NCI-H2196 treated with DMSO at 0.1 percent for 48 hours (cell line): Measurements from ENCODE around the gene GPC3.

Source experiments
- DNase-seq: peaks from one replicate; lab custom pipeline; 2025; ENCODE audit not compliant: unreplicated experiment; lab: John Stamatoyannopoulos, UW

Gene GPC3

GRCh38 chrX:133611676-133612075 lies 373.7 kb downstream of the GPC3 start:
- no peak for DNase-seq

GRCh38 chrX:133610056-133610455 lies 375.3 kb downstream of the GPC3 start:
- no peak for DNase-seq

DNA sequence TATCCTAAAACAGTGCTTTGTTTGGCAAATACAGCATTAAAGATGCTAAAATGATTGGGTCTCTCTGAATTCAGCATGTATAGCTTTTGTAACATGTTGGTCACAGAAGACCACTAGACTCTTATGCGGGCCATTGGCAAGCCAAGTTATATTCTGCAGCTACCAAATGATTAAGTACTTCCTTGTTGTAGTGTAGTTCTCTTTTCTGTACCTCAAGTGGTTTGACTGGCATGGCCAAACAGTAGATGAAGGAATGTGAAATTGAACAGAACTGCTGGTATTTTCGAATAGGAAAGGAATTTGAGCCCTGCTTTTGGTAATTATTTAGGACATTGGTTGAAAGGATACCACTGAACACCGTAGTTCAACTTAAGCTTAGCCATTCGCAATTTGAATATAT lies 376.2 kb downstream of the GPC3 start:
- no peak for DNase-seq

GRCh38 chrX:133608406-133608805 lies 377.0 kb downstream of the GPC3 start:
- DNase-seq: no peak

DNA sequence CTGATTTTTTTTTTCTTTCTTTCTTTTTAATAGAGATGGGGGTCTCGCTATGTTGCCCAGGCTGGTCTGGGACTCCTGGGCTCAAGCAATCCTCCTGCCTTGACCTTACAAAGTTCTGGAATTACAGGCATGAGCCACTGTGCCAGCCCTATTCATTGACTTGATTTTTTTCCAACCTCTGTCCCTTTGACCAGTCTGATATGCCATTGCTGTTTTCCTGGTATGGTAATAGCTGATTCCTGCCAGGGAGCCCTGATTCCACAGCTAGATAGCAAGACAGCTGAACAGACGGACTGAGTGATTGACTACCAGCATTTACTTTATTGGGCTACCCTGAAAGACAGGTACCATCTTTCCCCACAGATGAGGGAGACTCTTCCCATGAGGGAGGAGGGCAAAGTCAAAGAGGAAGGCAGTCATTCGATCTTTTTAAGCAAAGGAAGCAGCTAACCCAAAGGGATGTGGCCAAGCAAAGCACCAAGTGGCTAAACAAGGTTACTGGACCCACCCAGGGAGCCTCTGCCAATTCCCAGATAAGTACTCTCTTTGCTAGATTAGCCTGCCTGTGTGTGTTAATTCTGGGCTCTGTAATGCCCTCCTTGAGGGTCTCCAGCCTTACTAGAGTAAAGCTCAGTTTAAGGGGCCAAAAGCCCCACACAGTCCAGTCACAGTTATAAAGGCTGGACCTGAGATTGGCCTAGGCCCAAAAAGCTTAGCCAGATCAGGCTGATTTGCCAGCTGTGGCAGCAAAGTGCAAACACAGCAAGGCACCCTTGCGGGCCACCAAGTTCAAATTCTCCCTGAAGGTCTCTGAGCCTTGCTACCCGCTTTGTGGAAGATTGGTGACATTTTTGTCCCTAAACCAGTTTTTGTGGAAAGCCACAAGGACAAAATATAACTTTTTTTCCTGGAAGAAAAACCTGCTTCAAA lies 377.7 kb downstream of the GPC3 start:
- no peak for DNase-seq

DNA sequence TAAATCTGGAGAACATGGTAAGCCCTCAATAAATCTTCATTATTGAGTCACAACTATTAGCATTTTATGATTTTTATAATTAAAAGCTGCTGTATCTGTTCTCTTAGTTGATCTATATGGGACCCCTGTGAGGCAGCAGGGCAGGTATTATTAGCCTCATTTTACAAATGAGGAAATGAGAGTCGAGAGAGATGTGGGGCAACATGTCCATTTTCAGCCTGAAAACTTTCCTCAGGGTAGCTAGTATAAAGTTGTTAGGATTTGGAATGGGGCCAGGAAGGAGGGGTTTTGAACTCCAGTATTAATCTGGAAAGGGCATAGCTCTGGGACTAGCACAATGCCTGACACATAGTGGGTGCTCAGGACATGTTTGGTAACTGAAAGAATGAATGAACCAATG lies 378.4 kb downstream of the GPC3 start:
- DNase-seq: no peak

DNA sequence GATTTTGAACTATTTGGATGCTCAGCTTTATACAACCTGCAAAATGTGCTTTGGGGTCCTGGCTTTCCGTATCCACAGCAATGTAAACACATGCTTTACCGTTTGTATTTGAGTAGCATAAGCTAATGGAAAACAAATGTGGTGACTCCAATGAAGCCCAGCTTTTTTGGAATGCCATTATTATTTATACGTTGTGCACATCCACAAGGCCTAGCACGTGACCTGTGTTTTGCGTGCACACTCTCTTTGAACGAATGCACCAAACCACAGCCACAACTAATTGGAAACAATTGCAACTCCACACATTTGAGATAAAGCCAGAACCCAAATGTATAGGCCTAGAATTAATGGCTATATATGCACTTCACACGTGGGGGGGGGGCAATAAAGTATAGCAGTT lies 380.6 kb downstream of the GPC3 start:
- no peak for DNase-seq

GRCh38 chrX:133602881-133603280 lies 382.5 kb downstream of the GPC3 start:
- DNase-seq: no peak

- DNase-seq: no peak
These were observed 384.3 kb downstream of the GPC3 start for GRCh38 chrX:133601116-133601515.

- DNase-seq: no peak
These were observed 384.9 kb downstream of the GPC3 start for GRCh38 chrX:133600536-133600935.

DNA sequence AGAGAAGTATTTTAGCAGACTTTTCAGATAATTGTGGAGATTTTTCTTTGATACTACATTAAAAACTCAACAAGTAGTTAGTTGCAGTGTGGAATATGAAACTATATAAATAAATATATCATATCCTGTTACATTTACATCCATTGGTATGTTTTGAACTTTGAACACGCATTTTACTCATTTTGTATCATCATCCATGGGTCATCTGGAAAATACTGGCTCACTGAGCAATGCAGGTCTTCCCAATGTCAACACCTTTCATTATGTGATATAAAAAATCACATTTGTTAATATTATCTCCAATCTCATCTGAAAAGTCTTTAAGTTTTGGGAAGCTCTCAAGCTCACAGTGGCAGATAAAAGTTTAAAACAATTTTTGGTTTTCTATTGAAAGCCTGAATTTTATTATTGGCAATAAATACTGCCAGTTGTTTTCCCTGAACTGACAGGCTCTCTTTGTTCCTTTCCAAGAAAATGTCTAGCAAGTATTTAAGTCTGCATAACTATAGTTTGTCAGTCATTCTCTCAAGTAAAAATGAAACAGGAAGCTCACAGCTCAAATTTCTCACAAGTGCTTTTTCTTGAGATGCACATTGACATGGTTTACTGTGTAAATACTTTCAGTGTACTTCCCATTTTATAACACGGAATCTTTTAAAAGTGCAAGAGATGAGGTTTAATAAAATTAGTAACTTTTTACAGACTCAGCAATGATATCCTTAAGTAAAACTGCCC lies 386.6 kb downstream of the GPC3 start:
- no peak for DNase-seq

- DNase-seq: no peak
These were observed 391.2 kb downstream of the GPC3 start for GRCh38 chrX:133594156-133594555.

- no peak for DNase-seq
These were observed 391.9 kb downstream of the GPC3 start for GRCh38 chrX:133593531-133593930.

DNA sequence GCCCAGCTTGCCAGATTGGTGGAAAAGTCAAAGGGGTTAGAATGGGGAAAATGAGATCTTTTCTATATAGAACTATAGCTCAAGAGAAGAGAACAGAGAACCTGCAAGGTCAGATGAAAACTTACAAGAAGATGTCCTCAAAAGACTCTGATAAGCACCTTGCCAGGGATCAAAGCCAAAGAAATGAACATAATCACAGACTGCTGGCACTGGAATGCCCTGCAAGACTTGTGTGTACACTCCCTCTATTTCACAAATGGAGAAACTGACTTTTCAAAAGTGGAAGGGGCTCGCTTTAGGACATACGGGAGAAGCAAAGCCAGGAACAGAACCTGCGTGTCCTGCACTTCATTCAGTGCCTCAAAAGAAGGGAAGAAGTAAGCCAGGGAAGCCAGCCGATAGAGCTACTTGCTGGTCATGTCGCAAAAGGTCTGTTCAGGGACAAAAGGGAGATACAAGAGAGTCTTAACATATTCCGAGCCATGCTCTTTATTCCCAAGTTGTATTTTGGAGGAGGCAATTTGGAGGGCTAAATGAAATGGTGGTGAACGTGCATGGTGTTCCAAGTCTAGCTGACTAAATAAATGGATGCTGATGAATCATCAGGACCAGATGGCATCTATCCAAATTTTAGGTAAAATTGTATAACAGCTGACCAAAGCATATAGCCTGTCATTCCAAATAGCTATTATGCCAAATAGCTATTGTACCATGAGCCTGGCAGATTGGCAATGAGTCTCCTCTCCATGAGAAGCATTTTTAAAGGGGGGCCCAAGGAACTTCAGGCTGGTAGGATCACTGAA lies 394.5 kb downstream of the GPC3 start:
- no peak for DNase-seq

DNA sequence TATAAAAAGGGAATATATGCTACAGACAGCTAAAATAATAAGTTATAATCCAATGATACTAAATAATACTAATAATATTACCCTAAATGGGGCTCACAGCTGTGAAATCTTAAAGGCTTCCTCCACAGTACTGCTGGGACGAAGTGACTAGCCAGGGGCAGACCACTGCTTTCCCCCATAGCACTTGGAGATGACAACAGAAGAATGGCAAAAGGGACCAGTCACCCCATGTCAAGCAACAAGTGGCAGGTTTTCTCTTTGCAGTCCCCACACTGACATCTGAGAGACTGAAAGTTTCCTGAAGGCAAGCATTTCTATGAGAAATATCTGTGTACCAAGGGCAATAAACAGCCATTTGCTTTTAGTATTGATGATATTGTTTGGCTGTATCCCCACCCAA lies 396.6 kb downstream of the GPC3 start:
- no peak for DNase-seq

- DNase-seq: no peak
These were observed 397.6 kb downstream of the GPC3 start for GRCh38 chrX:133587818-133588217.

DNA sequence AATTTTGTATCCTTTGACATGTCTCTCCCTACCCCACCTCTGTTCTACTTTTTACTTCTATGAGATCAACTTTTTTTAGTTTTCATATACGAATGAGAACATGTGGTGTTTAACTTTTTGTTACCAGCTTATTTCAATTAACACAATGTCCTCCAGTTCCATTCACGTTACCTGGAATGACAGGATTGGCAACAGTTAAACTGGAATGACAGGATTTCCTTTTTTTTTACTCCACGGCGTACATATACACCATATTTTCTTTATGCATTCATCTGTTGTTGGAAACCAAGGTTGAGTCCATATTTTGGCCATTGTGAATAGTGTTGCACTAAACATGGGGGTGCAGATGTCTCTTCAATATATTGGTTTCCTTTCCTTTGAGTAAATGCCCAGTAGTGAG lies 398.3 kb downstream of the GPC3 start:
- DNase-seq: no peak

DNA sequence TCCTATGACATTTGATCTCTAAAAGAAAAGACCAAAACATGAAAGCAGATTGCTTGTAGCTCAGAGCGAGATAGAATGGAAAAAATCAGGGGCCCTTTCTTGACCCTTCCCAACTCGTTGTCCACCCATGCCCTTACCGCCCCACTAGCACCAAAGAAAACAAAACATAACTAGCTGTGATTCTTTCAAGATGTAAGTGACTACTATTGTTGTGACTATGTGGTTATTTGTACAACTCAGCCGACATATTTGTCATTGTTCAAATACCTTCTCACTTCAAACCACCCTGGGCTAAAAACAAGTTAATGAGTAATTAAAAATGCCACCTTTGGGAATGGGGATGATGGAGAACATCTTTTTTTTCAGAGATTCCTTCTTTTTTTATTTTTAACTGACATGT lies 399.0 kb downstream of the GPC3 start:
- DNase-seq: no peak

DNA sequence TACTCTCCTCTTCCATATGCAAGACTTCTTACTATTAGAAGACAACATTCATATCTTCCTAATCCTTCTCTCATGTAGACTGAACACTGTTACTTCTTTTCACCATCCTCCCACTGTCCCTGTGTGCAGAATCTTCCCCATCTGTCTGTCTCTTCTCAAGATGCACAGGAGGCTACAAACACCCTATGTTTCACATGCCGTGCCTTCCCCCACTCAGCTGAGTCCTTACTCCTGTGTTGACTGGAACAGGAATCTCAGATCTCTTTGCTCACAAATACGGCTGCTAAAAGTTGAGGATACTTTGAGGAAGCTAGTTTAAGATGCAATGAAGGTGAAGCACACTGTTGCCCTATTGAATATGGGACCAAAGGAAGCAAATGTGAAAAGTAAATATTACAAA lies 401.6 kb downstream of the GPC3 start:
- DNase-seq: no peak

DNA sequence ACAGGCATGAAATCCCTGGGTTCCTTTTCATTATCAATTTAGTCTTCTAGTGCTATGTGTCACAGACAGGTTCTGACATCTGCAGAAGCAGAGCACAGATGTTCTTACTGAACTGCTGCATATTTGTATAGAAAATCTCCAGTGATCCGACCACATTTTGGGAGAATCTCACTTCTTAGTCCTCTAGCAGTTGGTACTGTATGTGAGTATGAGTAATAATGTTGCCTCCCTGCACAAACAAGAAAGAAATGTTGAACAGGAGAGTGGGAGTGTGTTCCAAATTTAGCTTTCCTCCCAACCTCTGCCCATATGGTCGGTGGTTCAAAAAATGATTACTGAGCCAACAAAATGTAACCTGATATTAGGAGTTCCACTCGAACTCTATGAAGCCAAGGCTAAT lies 404.8 kb downstream of the GPC3 start:
- DNase-seq: no peak

- no peak for DNase-seq
These were observed 405.8 kb downstream of the GPC3 start for GRCh38 chrX:133579631-133580030.

- no peak for DNase-seq
These were observed 408.5 kb downstream of the GPC3 start for GRCh38 chrX:133576876-133577275.
